ENCODE measurements around the gene SOAT1.
"Not testable (repeated sequence)": the region's sequence is repeated elsewhere in the genome, so short reads cannot be mapped to it uniquely, and the experiment has no call there.

Gene SOAT1

GRCh38 chr1:179351281-179351680 is 57.7 kb downstream of the SOAT1 start:
- DNase-seq (ENCODE audit: low spot score): no peak
- no peak for TF ChIP-seq CTCF (IDR thresholded peaks at IDR 0.05; ENCODE audit: extremely low read depth, missing control alignments)

- no peak for DNase-seq (ENCODE audit: low spot score)
- TF ChIP-seq CTCF (IDR thresholded peaks at IDR 0.05; ENCODE audit: extremely low read depth, missing control alignments): no peak
These were observed 58.6 kb downstream of the SOAT1 start for GRCh38 chr1:179352236-179352635.

GRCh38 chr1:179353546-179353945 is 59.9 kb downstream of the SOAT1 start:
- TF ChIP-seq CTCF (IDR thresholded peaks at IDR 0.05; ENCODE audit: extremely low read depth, missing control alignments): no peak
- DNase-seq (ENCODE audit: low spot score): no peak

- not testable (repeated sequence) for DNase-seq (ENCODE audit: low spot score)
These were observed 68.0 kb downstream of the SOAT1 start for GRCh38 chr1:179361631-179362030.

- peak; percentile 87 for DNase-seq (ENCODE audit: low spot score)
- TF ChIP-seq CTCF (IDR thresholded peaks at IDR 0.05; ENCODE audit: extremely low read depth, missing control alignments): no peak
These were observed 71.9 kb downstream of the SOAT1 start, which contains the start of gene AXDND1 for GRCh38 chr1:179365342-179366092. Gene AXDND1 (plus strand): TSS chr1:179365971. CDS start chr1:179366510, 539 bp downstream.

GRCh38 chr1:179366093-179366800 is 72.7 kb downstream of the SOAT1 start:
- DNase-seq (ENCODE audit: low spot score): no peak
- TF ChIP-seq CTCF (IDR thresholded peaks at IDR 0.05; ENCODE audit: extremely low read depth, missing control alignments): no peak

GRCh38 chr1:179369751-179370341 is 76.2 kb downstream of the SOAT1 start:
- peak; percentile 67 for DNase-seq (ENCODE audit: low spot score)
- peak; percentile 54 for TF ChIP-seq CTCF (IDR thresholded peaks at IDR 0.05; ENCODE audit: extremely low read depth, missing control alignments)
